HG03103 (cell line): ENCODE data around the gene KCNJ1.

Experiments
- ATAC-seq: cut with Tn5 transposase; IDR thresholded peaks from one replicate; pipeline ENCODE4 v1.9.1; 2021; ENCODE audit warnings: low read depth; ENCODE audit not compliant: unreplicated experiment

Gene KCNJ1

GRCh38 chr11:128867277-128867676 lies at the start of gene KCNJ1:
KCNJ1 (minus strand) TSS chr11:128867296; CDS start chr11:128840243, 27,053 bp downstream.
- ATAC-seq: no peak

GRCh38 chr11:128916681-128917080 lies 49.6 kb upstream of the KCNJ1 start:
- no peak for ATAC-seq

GRCh38 chr11:128916037-128916572 lies 49.0 kb upstream of the KCNJ1 start:
- no peak for ATAC-seq

GRCh38 chr11:128915149-128915521 lies 48.0 kb upstream of the KCNJ1 start:
- ATAC-seq: no peak

- no peak for ATAC-seq
These were observed 47.4 kb upstream of the KCNJ1 start for GRCh38 chr11:128914216-128915148.

- ATAC-seq: no peak
These were observed 46.7 kb upstream of the KCNJ1 start for GRCh38 chr11:128913806-128914205.

- no peak for ATAC-seq
These were observed 44.6 kb upstream of the KCNJ1 start for GRCh38 chr11:128911701-128912100.

- ATAC-seq: no peak
These were observed 44.1 kb upstream of the KCNJ1 start for GRCh38 chr11:128911239-128911638.

DNA sequence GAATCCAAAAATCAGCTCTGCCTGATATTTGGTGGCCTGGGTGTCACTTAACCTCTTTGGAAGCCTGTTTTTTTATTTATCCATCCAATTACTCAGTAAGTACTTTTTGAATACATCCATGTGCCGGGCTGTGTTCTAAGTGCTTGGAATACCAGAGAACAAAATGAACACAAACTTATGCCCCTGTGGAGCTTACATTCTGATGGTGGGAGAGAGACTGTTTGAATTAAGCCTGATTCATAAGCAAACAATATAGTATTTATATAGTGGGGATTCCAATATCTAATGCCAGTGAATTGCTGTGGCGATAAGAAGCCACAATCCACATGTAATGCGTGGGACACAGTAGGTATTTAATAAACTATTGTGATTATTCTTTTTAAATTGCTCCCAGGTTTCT lies 43.5 kb upstream of the KCNJ1 start:
- ATAC-seq: no peak

GRCh38 chr11:128909438-128910125 lies 42.5 kb upstream of the KCNJ1 start:
- no peak for ATAC-seq

GRCh38 chr11:128908391-128909246 lies 41.5 kb upstream of the KCNJ1 start:
- ATAC-seq: no peak

DNA sequence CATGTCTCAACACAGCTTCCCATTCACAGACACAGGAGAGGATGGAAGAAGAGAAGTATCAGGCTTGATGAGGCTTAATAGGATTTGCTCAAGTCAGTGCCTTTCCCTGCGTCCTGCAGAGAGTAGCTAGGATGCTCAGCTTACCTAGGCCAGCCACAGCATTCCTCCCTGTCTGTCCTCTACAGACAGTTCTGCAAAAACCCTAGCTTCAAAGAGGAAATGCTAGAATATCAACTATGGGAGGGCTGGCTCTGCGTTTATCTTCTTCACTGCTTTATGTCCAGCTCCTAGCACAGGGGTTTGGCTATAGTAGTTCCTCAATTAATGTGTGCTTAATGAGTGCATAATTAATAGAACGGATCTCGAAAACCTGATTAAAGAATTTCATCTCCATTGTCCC lies 40.5 kb upstream of the KCNJ1 start:
- ATAC-seq: no peak

GRCh38 chr11:128906185-128907050 lies 39.3 kb upstream of the KCNJ1 start:
- no peak for ATAC-seq

- peak; percentile 50 for ATAC-seq
These were observed 38.5 kb upstream of the KCNJ1 start for GRCh38 chr11:128905345-128906184.

- peak; percentile 41 for ATAC-seq
These were observed 37.7 kb upstream of the KCNJ1 start for GRCh38 chr11:128904656-128905344.

- no peak for ATAC-seq
These were observed 37.2 kb upstream of the KCNJ1 start for GRCh38 chr11:128904303-128904655.

DNA sequence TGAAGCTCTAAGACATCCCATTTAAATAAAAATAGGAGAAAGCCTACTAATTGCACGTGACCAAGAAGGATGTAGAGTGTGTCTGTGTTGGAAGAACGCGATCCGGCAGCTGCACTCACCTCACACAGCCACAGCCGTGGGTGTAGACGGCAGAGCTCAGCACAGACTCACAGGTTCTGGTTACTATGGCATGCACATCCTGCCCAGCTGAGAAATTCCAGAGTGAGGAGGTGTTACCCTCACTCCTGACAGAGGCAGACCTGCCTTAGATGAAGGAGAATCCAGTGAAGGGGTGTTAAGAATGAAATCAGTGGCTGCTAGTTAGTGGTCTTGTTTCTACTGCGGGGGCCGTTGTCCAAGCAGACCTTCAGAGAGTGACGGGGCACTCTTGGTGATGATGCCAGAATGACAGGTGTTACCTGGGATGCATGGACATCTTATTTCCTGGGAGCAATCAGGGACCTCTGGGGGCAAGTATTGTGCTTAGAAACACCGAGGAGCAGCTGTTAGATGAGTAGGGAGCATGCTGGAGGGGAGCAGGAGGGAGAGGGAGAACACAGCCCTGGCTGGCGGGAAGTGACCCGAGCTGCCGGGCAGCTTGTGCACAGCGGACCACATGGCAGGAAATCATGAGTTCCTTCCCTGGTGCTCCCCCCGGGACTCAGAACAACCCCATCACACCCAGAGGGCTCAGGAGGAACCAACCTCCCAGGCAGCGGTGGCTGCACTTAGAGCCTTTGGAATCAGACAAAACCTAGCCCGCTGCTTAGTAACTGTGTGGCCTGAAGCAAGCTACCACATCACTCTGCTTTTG lies 36.4 kb upstream of the KCNJ1 start:
- ATAC-seq: no peak
